H54 (cell line): ENCODE measurements around the gene NECAB3.

Source experiments
- DNase-seq: peaks from one replicate; pipeline ENCODE4 v3.0.0; 2011; ENCODE audit warnings: low spot score, mixed read lengths; ENCODE audit not compliant: insufficient read length
- FAIRE-seq: peaks from 3 replicates; lab custom pipeline; 2011; peaks lifted over from hg19 to GRCh38; lab: Jason Lieb, UNC
- POLR2A ChIP-seq: IDR thresholded peaks from 2 replicates; pipeline ENCODE4 v1.6.1; 2011; ENCODE audit warnings: low read depth, mild to moderate bottlenecking, low read length

NECAB3 gene

DNA sequence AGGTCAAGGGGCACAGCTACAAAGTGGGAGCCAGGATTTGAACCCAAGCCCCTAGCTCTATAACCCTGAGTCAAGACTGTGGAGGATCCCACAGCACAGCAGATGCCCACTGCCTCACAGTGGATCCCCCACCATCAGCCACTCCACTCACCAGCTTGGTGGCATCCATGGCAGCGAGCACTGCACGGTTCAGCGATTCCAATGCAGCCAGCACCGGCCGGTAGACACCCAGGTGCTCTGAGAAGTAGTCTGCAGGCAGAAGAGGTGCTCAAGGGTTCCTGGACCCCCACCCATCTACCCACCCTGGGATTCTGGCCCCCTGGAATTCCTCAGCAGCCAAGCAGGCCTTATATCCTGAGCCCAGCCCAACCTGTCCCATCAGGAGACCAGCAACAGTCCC, 5.0 kb downstream of the NECAB3 start:
- no peak for TF ChIP-seq POLR2A
- DNase-seq = no peak
- no peak for FAIRE-seq

DNA sequence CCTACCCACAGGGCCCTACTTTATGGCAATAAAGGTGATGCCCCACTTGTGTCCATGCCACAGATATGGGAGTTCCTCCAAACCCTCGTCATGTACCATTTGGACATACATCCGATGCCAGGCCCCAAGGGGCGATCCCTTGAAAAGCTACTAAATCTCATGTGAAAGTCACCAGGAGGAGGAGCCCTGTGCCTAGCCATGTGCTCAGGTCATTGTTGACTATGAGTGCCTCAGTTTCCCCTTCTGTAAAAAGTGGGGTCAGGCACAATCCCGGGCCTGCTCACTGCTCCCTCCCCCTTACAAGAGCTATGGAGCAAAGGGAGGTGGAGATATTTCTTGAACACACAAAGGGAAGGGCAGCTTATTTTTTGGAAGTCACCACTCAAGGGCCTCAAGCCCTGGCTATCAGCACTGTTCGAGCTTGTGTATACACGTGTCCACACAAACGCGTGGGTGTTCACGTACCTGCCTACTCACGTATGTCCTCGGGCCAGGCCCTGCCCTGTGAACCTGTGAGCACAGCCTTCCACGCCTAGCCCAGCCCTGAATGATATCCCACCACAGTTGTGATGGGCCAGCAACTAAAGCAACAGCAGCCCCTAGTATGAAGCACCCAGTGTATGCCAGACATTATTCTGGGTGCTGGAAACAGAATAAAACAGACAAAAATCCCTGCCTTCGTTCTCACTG, 5.6 kb downstream of the NECAB3 start:
- TF ChIP-seq POLR2A = no peak
- DNase-seq = no peak
- no peak for FAIRE-seq

DNA sequence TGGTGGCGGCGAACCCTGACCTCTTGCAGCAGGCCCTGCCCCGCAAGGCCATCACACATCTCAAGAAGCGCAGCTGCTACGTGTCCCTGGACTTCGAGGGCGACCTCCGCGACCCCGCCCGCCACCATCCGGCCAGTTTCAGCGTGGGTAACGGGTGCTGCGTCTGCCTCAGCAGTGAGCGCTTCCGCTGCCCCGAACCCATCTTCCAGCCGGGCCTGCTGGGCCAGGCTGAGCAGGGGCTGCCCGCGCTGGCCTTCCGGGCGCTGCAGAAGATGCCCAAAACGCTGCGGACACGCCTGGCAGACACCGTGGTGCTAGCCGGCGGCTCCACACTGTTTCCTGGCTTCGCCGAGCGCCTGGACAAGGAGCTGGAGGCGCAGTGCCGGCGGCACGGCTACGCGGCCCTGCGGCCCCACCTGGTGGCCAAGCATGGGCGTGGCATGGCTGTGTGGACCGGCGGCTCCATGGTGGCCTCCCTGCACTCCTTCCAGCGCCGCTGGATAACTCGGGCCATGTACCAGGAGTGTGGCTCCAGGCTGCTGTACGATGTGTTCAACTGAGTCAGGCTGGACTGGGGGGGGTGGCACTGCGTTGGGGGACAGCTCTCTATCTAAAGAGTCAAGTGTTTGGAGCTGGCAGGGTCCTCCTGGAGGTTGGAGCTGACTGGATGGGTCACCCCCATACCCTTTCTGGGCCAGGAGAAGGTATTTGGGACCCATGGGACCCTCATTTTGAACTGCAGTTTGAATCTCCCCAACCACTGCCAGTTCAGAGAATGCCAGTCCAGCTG, 6.4 kb downstream of the NECAB3 start:
- DNase-seq (peak; percentile 87), FAIRE-seq (no peak)
- TF ChIP-seq POLR2A = no peak

DNA sequence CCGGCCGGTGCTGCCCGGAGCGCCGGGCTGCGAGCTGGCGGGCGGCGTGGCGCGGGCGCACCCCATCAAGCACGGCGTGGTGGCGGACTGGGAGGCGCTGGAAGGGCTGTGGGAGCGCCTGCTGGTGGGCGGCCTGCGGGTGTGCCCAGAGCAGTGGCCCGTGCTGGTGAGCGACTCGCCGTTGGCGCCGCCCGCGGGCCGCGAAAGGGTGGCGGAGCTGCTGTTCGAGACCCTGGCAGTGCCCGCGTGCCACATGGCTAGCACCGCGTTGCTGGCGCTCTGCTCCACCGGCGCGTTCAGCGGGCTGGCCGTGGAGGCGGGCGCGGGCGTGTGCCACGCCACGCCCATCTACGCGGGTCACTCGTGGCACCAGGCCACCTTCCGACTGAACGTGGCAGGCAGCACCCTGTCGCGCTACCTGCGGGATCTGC, 7.0 kb downstream of the NECAB3 start:
- DNase-seq (no peak), FAIRE-seq (no peak)
- TF ChIP-seq POLR2A = no peak

DNA sequence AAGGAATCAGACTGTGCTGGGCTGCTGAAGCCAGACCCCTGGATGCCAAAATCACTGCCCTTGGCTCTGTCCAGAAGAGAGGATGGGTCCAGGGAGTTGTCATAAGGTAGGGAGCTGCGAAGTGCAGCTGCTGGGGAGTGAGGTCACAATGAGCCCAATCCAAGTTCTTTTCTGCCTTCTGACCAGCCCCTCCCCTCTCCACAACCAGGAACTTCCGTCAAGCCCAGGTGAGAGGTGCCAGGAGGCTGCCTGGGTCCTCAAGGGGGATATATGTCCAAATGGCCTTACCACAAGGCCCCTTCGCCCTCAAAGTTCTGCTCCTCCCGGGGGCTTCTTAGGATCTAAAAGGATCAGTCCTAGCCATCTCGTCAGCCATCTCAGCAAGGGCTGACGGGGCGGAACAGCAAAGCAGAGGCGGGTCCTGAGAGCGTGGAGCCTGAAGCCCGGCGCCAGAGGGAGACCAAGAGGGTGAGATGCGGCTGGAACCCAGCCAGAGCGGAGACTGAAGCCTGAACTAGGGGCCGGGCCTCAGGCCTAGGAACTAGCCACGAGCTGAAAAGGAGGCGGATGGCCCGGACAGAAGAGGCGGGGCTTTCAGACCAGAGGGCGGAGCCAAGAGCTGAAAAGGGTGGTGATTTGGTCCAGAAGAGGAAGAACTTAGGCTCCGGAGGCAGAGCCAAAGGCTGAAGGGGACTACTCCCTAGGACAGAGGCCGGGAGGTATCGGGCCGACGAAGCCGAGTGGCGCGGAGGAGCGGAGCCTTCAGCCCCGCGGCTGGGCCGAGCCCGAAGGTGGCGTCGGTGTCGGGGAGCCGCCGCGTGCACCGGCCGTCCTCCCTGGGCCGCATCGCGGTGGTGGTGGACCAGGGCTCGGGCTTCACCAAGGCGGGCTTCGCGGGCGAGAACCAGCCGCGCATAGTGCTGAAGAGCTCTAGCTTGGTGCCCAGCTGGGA, 7.7 kb downstream of the NECAB3 start, which contains the start of gene ACTL10:
Gene ACTL10 (plus strand): TSS at position 651 of the 952 bp plus-strand sequence. CDS start 555 bp downstream, outside the sequence.
- DNase-seq (no peak), FAIRE-seq (no peak)
- TF ChIP-seq POLR2A = no peak

DNA sequence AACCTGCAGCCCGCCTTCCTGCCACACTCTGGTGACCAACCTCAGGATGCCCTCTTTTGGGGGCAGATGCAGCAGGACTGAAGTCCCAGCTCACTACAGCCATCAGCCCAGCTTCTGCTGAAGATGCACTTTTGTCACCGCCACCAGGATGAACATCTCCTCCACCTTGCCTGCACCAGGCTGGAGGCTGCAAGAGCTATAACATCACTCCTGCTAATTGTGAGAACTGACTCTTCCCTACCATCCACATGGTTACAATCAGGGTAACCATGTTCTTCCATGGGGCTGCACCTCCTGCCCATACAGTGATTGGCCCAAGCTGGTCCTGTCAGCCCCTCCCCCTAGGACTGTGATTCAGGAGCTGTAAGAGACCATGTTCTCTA, 9.5 kb downstream of the NECAB3 start:
- TF ChIP-seq POLR2A = peak; percentile 22; the same call in 1 of the 2 replicates
- no peak for DNase-seq
- no peak for FAIRE-seq

DNA sequence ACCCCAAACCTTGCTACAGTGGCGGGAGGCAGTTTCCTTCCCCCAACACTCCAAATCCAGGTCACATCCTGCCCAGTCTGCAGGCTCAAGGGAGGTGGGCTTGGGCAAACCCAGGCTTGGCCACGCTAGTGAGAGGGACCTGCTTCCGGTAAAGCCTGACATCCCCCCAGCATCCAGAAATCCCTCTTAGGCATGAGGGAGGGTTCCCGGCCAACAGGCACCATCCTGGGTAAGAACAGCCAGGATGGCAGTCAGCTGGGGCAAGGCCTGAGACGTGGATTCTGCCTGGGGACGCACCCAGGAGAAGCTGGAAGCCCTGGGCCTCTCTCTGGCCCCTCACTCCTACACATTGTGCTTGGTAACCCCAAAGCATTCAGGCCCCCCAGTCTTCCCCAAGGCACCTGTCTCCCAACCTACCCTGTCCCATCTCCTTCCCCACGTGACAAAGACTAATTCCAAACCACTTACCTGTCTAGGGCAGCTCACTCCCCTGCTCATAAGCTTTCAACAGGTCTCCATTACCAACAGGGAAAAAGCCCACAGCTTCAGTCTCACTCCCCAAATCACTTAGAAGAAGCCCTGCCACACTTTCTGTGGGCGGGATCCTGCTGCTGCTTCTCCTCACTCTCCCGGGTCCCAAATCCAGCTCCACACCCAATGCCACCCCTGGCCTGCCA, 10.0 kb downstream of the NECAB3 start:
- DNase-seq (no peak), FAIRE-seq (no peak)
- no peak for TF ChIP-seq POLR2A

DNA sequence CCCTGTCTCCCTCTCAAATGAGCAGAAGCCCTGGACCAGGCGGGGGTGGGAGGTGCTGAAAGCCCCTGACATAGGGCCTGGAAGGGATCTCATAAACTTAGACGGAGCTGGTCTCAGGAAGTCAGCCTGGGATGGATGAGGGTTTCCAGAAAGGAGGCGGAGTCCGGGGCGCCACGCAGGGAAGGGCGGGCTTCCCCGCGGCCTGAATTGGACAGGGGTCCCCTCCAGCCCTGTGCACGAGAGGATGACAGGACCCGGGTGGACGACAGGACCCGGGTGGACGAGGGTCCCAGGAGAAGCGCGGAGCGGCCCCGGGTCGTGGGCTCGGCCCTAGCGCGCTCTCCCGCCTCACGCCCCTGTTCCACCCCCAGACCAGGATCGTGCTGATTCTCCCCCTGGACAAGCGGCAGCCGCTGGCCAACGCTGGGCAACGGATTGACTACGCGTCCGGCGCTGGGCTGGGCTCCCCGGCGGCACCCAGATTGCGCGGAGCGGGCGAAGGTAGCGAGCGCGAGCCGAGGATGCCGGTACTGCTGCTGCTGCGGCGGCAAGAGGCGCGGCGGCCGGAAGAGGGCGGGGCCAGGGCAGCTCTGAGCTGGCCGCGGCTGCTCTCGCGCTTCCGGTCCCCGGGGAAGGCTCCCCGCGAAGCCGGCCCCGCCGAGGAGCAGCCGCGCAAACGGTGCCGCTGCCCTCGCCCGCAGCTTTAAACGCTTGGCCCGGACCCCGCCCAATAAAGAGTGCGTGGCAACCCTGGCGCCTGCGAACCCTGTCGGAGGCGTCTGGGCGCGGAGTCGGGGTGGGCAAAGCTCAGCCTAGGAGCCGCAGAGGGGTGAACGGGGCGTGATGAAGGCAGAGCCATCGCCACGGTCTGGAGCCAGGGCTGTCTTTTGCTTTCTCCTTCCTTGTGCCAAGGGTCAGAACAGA, 10.8 kb downstream of the NECAB3 start:
- no peak for FAIRE-seq
- DNase-seq = peak; percentile 97
- TF ChIP-seq POLR2A = peak; percentile 89

DNA sequence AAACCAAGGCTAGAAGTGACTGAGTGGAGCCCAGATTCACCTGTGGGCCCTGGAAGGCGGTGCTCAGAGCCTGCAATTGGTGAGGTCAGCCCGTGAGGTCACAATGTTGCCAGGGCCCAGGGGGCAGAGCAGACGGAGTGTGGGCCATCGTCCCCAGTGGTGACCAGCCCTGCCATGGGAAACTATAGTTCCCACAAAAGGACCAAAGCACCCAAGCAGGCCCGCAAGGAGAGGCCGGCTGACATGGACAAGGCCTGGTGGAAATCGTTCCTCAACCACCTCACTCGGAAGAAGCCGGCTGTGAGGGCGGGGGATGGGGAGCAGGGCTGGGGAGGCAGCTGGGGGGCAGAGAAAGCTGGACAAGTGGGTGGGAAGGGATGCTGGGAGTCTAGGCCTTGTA, 12.1 kb downstream of the NECAB3 start, which contains the start of gene C20orf144:
Gene C20orf144 (plus strand): TSS at position 156 of the 400 bp plus-strand sequence. CDS start 19 bp downstream, at position 175.
- no peak for DNase-seq
- TF ChIP-seq POLR2A = no peak
- no peak for FAIRE-seq

DNA sequence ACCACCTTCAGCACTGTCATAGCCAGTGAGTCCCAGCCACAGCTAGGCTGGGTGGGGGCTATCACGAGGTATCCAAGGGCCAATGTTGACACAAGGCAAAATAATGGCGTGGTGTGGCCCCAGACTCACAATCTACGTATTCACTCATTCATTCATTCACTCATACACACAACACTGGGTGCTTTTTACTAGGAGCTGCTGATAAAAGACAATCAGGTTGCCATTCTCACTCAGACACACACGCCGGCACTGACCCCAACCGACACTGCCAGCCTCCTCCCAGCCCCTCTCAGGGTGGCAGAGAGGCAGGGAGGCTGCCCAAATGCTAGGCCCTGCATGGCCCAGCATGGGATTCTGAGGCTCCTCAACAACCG, 13.6 kb downstream of the NECAB3 start:
- no peak for FAIRE-seq
- no peak for DNase-seq
- TF ChIP-seq POLR2A = no peak

DNA sequence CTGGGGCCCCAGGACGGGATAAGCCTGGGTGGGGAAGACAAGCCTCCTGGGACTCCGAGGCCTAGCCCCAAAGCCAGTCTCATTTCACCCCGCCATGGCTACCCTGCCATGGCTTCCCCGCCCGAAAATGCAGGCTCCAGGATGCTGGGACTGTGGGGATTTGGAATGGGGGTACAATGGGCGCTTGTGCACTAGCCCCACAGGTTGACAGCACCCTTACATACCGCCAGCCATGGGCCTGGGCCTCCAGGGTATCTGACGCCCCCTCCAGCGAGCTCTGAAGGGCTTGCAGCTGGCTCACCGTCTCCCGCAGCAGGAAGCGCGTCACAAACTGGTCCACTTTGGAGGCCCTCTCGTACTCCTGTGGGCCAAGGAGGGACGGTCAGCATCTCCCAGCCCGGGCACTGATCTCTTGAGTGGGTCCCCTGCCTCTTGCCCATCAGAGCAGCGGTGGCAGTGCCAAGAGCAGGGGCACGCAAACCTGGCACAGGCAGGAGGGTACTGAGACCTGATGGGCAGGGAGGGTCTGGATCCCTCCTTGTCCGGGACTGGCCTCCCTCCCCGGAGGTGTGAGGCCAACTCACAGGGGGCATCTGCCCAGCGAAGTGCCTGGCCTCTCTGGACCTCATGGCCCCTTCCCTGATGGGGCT, 14.1 kb downstream of the NECAB3 start:
- FAIRE-seq (no peak), DNase-seq (no peak)
- no peak for TF ChIP-seq POLR2A
